GM19193 (cell line): ENCODE results near the gene WDFY4.

Experiments
- POLR2A ChIP-seq: IDR thresholded peaks from 4 replicates; pipeline ENCODE4 v1.6.1; 2011; ENCODE audit not compliant: insufficient read depth, insufficient read length; ENCODE audit errors: extremely low read depth

Gene WDFY4

GRCh38 chr10:48672596-48673265 lies 11.9 kb upstream of the WDFY4 start:
- no peak for TF ChIP-seq POLR2A

GRCh38 chr10:48677625-48678024 lies 7.0 kb upstream of the WDFY4 start:
- TF ChIP-seq POLR2A = no peak

GRCh38 chr10:48678041-48678440 lies 6.6 kb upstream of the WDFY4 start:
- no peak for TF ChIP-seq POLR2A

- TF ChIP-seq POLR2A = no peak
Measured at GRCh38 chr10:48681740-48682139, 2.9 kb upstream of the WDFY4 start.

- no peak for TF ChIP-seq POLR2A
Measured at GRCh38 chr10:48682265-48682664, 2.4 kb upstream of the WDFY4 start.

- TF ChIP-seq POLR2A = no peak
Measured at GRCh38 chr10:48683424-48683823, 1.2 kb upstream of the WDFY4 start.

GRCh38 chr10:48683868-48684267 lies 805 bp upstream of the WDFY4 start:
- TF ChIP-seq POLR2A = no peak

GRCh38 chr10:48684463-48684791 lies 246 bp upstream of the WDFY4 start:
- no peak for TF ChIP-seq POLR2A

GRCh38 chr10:48685731-48686130 lies 1.1 kb downstream of the WDFY4 start:
- TF ChIP-seq POLR2A = no peak

- no peak for TF ChIP-seq POLR2A
Measured at GRCh38 chr10:48690791-48691660, 6.4 kb downstream of the WDFY4 start.

GRCh38 chr10:48691812-48692528 lies 7.3 kb downstream of the WDFY4 start:
- no peak for TF ChIP-seq POLR2A

- no peak for TF ChIP-seq POLR2A
Measured at GRCh38 chr10:48692748-48693147, 8.1 kb downstream of the WDFY4 start.

GRCh38 chr10:48693206-48693605 lies 8.5 kb downstream of the WDFY4 start:
- no peak for TF ChIP-seq POLR2A

GRCh38 chr10:48694371-48695030 lies 9.8 kb downstream of the WDFY4 start:
- no peak for TF ChIP-seq POLR2A
